Ectodermal cell (in vitro differentiated cells): ENCODE measurements around the gene TNS3.

Source experiments
- H3K27ac ChIP-seq: 2 replicates; pipeline ENCODE4 v1.7.0; 2013; ENCODE audit warnings: mild to moderate bottlenecking, low read depth, low read length; ENCODE audit not compliant: insufficient read depth, poor library complexity, severe bottlenecking
- H3K27me3 ChIP-seq: 2 replicates; pipeline ENCODE4 v1.7.0; 2013; ENCODE audit warnings: mild to moderate bottlenecking, low read length; ENCODE audit not compliant: insufficient read depth, control insufficient read depth, poor library complexity, severe bottlenecking
- H3K36me3 ChIP-seq: one replicate; pipeline ENCODE4 v1.7.0; 2013; ENCODE audit warnings: low read length; ENCODE audit not compliant: control insufficient read depth, insufficient read depth
- H3K4me1 ChIP-seq: one replicate; pipeline ENCODE4 v1.7.0; 2013; ENCODE audit warnings: low read length; ENCODE audit not compliant: control insufficient read depth, insufficient read depth
- H3K4me3 ChIP-seq: 2 replicates; pipeline ENCODE4 v1.7.0; 2013; ENCODE audit warnings: low read depth, low read length, control low read depth; ENCODE audit not compliant: insufficient read depth
- H3K9me3 ChIP-seq: 2 replicates; pipeline ENCODE4 v1.7.0; 2013; ENCODE audit warnings: mild to moderate bottlenecking, low read length, moderate library complexity; ENCODE audit not compliant: control insufficient read depth
- WGBS, 2 experiments: methylation state at CpG; one replicate each; pipeline ENCODE4 v1.1.7; 2013; ENCODE audit warnings: missing lambda C conversion rate in 2 of 2; 5-methylcytosine and 5-hydroxymethylcytosine counted together

TNS3 gene

DNA sequence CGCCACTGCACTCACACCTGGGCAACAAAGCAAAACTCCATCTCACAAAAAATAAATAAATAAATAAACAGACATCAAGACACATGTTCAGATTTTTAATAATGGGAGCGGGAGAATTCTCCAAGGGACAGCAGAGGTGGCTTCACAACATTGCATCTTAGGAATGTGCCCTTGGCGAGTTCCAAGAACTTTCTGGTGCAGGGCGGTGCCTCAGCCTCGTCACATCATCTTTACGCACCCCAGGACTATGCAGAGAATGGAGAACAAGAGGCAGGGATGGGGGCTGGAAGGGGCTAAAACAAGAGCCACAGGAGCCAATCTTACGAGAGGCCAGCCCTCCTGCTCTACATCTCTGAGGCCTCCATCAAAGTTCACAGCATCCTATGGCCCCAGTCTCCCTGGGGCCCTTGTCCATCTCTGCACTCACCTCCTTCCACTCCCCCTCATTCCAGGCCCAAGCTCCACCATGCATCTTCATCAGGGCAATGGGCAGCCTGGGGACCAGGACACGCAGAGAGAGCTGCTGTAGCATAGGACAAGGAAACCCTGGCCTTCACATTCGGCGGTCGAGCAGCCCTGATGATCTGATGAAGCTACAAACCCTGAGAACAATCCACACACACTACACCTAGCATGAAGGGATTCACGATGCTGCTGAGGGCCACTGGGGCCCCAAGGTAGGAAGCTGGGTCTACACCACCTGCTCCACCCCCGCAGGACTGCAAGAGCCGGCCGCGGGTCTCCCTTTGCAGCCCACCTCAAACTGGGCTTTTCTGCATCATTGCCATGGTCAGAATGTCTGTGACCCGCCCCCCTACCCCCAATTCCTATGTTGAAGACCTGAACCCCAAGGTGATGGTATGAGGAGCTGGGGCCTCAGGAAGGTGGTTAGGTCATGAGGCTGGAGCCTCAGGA lies 22.3 kb downstream of the TNS3 start:
- Histone ChIP-seq H3K27me3 (no peaks in the 10 kb centered on the region), H3K27ac (no peak overlapping the region), H3K36me3 (no peaks in the 10 kb centered on the region), H3K9me3 (no peaks in the 10 kb centered on the region), H3K4me3 (no peak overlapping the region), H3K4me1 (peaks cover 12% of the 10 kb centered on the region)
- WGBS, 2 experiments, result 95 to 96% methylated on average over 17 of the region's 17 CpGs

DNA sequence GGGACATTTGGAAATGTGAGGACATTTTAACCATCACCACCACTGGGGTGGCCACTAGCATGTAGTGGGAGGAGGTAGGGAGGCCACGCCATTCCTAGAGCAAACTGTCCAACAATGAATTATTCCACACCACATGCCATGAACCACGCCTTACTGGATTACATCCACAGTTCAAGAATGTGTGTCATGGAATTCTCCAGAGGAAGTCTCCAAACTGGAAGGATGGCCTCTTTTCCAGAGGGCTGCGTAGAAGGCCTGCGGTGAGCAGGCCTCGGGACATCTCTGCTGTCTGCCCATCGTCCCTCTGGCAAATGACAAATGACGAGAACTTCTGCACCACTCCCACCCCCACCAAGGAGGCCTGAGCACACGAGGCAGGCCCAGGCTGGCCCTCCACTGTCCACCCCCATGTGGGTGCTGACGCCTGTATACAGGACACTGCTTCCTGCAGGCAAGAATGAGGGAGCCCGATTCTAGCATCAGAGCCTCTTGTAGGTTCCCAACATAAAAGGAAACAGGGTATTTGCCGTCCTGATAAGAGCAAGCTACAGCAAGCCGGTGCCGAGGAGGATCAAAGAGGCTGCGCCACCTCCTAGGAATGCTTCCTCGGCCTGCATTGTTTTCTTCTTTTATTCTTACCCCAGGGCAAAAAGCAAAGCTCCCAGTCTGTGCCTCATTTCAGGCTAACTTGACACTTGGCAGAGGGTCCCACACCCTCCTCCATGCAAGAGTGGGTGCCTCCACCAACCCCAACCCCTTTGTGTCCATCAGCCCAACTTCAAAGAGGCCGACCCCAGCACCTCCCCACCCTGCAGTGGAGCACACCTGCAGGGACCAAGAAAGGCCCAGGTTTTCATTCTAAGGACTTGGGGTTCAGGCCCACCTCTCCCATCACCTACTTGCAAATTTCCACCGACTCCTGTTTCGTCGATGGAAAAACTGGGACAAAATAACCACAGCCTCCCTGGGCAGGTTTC lies 23.9 kb downstream of the TNS3 start:
- no peaks in the 10 kb centered on the region for H3K36me3 ChIP-seq
- peaks cover 12% of the 10 kb centered on the region for H3K4me1 ChIP-seq
- no peaks in the 10 kb centered on the region for H3K27me3 ChIP-seq
- H3K27ac ChIP-seq, result no peak overlapping the region
- 62 to 63% methylated on average over 18 to 19 of the region's 19 CpGs for WGBS, 2 experiments
- H3K4me3 ChIP-seq, result no peak overlapping the region
- no peaks in the 10 kb centered on the region for H3K9me3 ChIP-seq

DNA sequence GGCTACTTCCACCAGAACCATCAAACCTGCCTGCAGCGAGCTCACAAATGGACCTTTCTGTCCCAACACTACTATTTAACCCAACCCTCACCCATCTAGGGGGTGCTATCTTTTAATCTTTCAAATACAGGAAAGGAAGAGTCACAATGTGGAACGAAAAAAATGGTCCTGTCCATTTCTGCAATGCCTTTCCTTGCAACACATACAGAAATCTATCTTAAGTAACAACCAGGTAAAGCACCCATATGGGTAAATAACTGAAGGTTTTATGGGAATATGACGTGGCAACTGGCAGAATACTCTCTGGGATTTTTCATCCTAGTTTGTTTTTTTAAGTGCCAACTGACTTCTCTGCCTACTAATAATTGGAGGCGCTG lies 24.6 kb downstream of the TNS3 start:
- WGBS, 2 experiments, result 93 to 97% methylated on average over 4 of the region's 4 CpGs
- Histone ChIP-seq H3K27me3 (no peaks in the 10 kb centered on the region), H3K4me1 (peaks cover 12% of the 10 kb centered on the region), H3K4me3 (no peak overlapping the region), H3K27ac (no peak overlapping the region), H3K36me3 (no peaks in the 10 kb centered on the region), H3K9me3 (no peaks in the 10 kb centered on the region)

DNA sequence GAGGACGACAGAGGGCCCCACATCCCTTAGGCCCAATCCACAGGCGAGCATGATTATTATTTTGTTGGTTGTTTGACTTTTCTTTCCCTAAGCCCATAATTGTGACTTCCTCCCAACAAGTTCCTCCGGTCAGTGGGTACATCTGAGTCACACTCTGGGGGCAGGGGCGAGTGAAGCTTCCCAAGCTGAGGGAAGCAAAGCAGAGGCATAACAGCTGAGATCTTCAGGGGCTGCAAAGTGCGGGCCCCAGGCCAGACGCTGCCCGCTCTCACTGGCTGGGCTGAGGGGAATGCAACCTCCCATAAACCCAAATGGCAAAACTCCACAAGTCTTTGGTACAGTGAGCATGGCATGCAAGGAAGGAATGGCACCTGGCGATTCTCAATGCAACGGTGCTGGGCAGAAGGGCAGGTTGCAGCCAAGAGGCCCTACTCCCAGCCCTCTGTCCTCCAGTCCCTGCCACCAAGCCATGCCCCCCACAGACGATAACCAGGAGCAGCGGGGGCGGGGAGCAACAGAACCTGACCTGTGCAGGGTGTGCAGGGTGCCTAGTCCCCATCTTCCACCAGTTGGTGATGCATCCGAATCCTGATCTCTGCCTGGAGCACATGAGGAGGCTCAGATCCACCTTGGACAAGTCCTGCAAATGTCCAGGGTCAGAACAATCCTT lies 25.3 kb downstream of the TNS3 start:
- H3K27ac ChIP-seq, result no peak overlapping the region
- H3K9me3 ChIP-seq, result no peaks in the 10 kb centered on the region
- H3K4me1 ChIP-seq, result peaks cover 12% of the 10 kb centered on the region
- H3K27me3 ChIP-seq, result no peaks in the 10 kb centered on the region
- H3K36me3 ChIP-seq, result no peaks in the 10 kb centered on the region
- 92 to 94% methylated on average over 13 of the region's 13 CpGs for WGBS, 2 experiments
- no peak overlapping the region for H3K4me3 ChIP-seq

DNA sequence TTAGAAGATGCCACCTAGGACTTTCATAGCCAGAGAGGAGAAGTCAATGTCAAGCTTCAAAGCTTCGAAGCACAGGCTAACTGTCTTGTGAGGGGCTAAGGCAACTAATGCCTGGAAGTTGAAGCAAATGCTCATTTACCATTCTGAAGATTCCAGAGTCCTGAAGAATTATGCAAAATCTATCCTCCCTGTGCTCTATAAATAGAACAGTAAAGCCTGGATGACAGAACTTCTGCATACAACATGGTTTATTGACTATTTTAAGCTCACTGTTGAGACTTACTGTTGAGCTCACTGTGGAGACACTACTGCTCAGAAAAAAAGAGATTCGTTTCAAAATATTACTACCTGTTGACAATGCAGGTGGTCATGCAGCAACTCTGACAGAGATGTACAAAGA lies 28.6 kb downstream of the TNS3 start:
- Histone ChIP-seq H3K9me3 (no peaks in the 10 kb centered on the region), H3K27me3 (no peaks in the 10 kb centered on the region), H3K36me3 (no peaks in the 10 kb centered on the region), H3K4me3 (no peak overlapping the region), H3K27ac (no peak overlapping the region), H3K4me1 (peaks cover 9% of the 10 kb centered on the region)
- WGBS, 2 experiments, result 91 to 99% methylated on average over 2 of the region's 2 CpGs

DNA sequence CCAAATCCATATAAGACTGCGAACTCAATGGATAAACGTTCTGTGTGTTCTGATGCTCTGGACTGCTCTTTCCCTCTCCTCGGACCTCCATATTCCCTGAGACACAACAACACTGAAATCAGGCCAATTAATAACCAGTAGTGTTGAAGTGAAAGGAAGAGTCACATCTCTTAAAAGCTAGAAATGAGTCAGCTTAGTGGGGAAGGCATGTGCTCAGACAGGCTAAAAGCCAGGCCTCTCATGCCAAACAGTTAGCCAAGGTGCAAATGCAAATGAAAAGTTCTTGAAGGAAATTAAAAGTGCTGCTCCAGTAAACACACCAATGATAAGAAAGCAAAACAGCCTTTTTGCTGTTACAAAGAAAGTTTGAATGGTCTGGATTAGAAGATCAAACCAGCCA lies 29.3 kb downstream of the TNS3 start:
- Histone ChIP-seq H3K36me3 (no peaks in the 10 kb centered on the region), H3K9me3 (no peaks in the 10 kb centered on the region), H3K27me3 (no peaks in the 10 kb centered on the region), H3K27ac (no peak overlapping the region), H3K4me3 (no peak overlapping the region), H3K4me1 (peaks cover 3% of the 10 kb centered on the region)
- 56% methylated on average over 3 of the region's 3 CpGs; no CpG with 5 or more reads in 1 of the 2 experiments for WGBS, 2 experiments

DNA sequence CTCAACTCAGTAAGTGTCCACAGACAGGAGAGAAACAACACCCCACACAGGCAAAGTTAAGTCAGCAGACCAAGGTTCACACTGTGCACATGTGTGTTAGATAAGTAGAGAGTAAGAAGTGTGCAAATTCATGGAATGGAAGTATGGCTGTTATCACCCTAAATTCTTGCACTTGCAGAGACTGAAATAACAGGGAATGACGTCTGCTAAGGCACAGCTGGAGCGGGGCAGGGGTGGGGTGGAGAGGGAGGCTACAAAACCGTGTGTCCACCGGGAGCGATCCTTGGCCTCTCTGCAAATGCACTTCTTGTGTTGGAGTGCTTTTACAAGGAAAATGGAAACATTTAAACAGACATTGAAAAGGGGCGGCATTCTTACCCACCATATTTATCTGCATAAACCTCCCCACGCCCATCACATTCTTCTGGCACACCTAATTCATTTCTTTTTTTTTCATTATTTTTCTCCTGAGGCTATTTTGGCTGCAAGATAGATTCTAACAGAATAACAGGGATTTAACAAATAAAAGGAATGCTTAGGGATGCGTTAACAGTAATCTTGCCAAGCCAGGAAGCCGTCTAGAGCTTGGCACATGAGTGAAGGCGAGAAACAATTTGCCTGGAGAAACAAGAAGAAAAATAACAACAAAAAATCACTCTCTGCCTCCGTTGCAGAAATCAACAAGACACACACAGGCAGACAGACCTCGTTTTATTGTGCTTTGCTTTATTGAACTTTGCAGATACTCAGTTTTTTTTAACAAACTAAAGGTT lies 30.1 kb downstream of the TNS3 start:
- no peaks in the 10 kb centered on the region for H3K36me3 ChIP-seq
- no peak overlapping the region for H3K27ac ChIP-seq
- H3K4me3 ChIP-seq, result no peak overlapping the region
- WGBS, 2 experiments, result 85% methylated on average over 12 of the region's 12 CpGs
- H3K27me3 ChIP-seq, result no peaks in the 10 kb centered on the region
- H3K4me1 ChIP-seq, result peaks cover 3% of the 10 kb centered on the region
- H3K9me3 ChIP-seq, result no peaks in the 10 kb centered on the region

DNA sequence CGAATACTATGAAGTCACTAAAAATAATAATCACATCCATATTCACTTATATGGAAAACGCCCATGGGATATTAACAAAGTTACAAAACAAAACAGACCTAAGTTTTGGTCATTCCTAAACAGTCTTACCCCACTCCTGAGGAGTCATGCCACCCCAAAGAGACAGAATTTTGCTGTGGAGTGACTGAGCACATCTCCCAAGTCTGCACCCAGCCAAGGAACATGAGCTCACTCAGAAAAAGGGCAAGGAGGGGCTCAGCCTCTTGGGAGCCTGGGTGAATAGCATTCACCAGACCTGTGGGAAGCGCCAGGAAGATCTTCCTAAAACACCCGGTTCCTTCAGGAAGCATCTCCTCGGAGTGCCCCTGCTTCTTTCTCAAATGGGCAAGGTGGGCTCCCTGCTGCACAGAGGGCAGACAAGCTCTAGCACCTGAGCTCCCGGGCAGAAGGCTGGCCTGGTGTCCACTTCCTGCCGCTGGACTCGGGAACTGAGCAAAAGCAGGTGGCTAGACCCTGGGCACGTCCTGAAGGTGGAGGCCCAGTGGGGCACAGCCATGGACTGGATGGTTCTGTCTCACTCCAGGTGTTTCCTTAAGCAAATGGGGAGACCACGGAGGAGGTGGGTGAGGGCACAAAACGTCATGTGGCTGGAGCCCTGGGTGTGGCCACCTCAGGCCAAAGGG lies 31.0 kb downstream of the TNS3 start:
- no peak overlapping the region for H3K4me3 ChIP-seq
- WGBS, 2 experiments, result 91 to 96% methylated on average over 11 of the region's 11 CpGs
- no peaks in the 10 kb centered on the region for H3K36me3 ChIP-seq
- no peaks in the 10 kb centered on the region for H3K4me1 ChIP-seq
- no peak overlapping the region for H3K27ac ChIP-seq
- H3K9me3 ChIP-seq, result no peaks in the 10 kb centered on the region
- no peaks in the 10 kb centered on the region for H3K27me3 ChIP-seq

DNA sequence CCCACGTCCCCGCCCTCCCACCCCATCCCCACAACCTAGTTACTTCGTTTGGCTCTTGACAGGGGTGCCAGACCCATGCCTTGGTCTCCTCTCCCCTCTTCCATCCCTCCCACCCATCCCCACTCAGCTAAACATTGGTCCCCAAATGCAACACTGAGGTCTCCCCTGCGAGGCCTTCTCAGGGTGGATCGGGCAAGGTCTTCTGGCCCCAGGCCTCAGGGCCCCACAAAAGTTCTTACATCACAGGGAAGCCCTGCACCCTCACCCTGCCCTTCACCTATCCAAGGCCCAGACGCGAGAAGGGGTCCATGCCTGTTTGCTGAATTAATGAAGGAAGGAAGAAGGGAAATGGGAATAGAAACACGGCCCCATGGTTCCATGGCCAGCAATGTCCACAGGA lies 32.0 kb downstream of the TNS3 start:
- H3K27ac ChIP-seq, result no peak overlapping the region
- no peaks in the 10 kb centered on the region for H3K27me3 ChIP-seq
- no peak overlapping the region for H3K4me3 ChIP-seq
- no peaks in the 10 kb centered on the region for H3K9me3 ChIP-seq
- no peaks in the 10 kb centered on the region for H3K36me3 ChIP-seq
- WGBS, 2 experiments, result 85 to 86% methylated on average over 7 of the region's 8 CpGs
- no peaks in the 10 kb centered on the region for H3K4me1 ChIP-seq
